NCI-H1048 (cell line): ENCODE data around the gene CDSN.
"Not testable (repeated sequence)": the region's sequence is repeated elsewhere in the genome, so short reads cannot be mapped to it uniquely, and the experiment has no call there.

Experiments used
- DNase-seq: peaks from one replicate; lab custom pipeline; 2025; lab: John Stamatoyannopoulos, UW

The CDSN gene

GRCh38 chr6:31087494-31088089, 32.7 kb downstream of the CDSN start:
- DNase-seq, result peak; percentile 56

- DNase-seq, result no peak
Observed at GRCh38 chr6:31086788-31087440, 33.3 kb downstream of the CDSN start.

DNA sequence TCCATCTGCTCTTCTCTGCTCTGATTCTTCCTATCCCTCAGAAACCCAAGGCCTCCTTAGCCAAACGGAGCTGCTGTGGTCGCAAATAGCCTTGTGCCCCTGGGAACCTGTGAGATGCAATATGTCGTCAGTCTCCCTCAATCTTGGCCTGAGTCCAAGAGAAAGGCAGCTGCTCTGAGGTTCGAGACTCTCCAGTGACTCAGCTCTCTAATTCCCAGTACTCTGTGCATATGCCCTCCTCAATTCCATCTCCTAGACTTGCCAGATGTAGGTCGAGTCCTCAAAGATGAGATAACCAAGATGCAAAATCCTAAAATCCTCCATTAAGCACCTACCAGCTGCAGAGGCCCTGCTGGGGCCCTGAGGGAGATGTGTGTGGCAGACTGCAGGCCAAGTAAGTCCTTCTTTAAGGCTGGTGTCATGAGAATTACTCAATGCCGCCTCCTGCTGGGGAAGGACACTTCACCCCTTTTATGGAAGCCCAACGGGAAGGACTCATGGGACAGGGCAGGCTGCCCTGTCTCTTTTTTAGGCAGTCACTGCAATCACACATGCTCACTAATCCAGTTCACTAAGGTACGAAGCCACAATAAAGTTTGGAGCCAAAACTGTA, 36.4 kb downstream of the CDSN start:
- no peak for DNase-seq

GRCh38 chr6:31081872-31082271, 38.4 kb downstream of the CDSN start:
- no peak for DNase-seq

DNA sequence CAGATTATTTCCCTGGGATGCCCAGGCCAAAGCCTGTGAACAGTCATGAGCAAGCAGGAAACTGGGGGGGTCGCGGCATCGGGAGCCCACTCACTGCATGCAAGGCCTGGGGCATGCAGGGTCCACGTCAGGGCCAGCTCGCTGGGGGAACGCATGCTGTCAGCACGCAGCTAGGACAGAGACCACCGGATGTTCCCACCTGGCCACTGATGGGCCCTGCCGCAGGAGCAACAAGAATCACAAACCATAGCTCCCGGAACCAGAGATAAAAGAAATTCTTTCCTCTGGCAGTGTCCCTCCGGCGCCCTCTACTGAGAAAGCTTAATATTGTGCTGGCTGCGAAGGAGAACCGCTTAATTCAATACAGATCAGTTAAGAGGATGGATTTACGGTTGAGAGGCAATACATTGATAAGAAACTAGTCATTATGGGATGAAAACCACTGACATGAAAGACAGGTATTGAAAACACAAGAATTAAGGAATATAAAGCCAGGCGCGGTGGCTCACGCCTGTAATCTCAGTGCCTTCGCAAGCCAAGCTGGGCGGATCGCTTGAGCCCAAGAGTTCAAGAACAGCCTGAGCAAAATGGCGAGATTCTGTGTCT, 40.5 kb downstream of the CDSN start:
- DNase-seq, result peak; percentile 63

DNA sequence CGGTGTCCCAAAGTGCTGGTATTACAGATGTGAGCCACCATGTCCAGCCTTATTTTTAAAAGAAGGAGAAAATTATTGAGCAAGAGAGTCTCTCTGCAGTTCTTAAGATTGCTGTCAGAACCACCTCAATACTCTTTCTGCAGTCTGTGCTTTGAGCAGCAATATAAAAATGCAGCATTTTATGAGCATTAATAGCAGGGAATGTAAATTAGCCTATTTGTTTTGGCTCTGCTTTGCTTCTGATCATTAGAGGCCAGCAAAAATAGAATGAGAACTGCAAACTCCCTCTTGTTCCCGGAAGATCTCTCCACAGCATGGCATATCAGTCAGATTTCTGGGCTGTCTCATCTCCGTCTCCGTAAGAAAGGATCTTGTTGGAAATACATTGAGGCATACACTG, 43.6 kb downstream of the CDSN start:
- no peak for DNase-seq

DNA sequence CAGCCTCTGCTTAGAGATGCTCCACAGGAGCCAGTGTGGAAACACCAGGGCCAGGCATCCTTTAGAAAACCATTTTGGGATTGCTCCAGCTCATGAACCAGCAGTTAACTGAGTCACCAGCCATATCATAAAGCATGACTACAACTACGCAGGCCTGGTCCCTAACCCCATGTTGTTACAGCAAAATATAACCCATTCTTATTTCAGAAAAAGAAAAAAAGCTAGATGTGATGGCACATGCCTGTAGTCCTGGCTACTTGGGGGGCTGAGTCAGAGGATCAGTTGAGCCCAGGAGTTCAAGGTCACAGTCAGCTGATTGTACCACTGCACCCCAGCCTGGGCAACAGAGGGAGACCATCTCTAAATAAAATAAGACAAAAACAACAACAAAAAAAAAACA, 44.7 kb downstream of the CDSN start:
- DNase-seq, result no peak

DNA sequence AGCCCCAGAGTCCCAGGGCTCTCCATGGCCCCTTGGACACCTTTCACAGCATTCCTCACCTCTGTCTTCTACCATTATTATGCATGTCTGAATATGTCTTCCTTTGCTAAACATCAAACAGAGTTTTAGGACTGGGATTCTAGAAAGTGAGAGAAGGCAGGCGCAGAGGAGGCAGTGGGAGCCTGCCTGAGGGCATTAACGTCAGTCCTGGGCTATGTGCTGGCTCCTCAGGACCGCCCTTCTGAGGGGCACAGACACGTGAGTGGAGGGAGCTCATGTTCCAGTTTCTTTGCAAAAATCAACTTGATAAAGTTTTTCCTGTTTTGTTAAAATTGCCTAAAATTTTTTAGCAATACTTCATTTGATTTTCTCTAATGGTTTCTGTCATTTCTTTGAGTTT, 45.8 kb downstream of the CDSN start:
- DNase-seq, result no peak

DNA sequence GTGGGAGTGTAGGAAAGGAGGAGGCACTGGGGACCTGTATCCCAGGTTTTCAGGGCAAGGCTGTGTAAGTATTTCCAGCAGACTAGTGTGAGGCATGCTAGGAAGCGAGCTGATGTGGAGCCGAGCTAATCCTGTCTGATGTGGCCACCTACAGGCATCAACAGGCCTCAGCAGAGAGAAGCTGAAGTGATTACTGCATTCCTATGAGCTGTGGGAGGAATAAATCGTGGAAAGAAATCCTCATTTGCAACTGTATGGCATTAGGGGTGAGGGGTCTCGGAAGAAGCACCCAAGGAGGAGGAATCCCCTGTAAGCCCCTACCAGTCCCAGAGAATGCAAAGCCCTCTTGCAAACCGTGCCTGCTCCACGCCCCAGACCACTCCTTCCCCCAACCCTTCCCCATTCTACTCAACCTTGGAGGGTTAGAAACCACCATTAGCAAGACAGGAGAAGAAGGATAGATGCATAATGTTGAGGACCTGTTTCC, 49.5 kb downstream of the CDSN start:
- DNase-seq, result no peak

- DNase-seq, result peak; percentile 63
Observed at GRCh38 chr6:31068669-31069340, 51.4 kb downstream of the CDSN start.

DNA sequence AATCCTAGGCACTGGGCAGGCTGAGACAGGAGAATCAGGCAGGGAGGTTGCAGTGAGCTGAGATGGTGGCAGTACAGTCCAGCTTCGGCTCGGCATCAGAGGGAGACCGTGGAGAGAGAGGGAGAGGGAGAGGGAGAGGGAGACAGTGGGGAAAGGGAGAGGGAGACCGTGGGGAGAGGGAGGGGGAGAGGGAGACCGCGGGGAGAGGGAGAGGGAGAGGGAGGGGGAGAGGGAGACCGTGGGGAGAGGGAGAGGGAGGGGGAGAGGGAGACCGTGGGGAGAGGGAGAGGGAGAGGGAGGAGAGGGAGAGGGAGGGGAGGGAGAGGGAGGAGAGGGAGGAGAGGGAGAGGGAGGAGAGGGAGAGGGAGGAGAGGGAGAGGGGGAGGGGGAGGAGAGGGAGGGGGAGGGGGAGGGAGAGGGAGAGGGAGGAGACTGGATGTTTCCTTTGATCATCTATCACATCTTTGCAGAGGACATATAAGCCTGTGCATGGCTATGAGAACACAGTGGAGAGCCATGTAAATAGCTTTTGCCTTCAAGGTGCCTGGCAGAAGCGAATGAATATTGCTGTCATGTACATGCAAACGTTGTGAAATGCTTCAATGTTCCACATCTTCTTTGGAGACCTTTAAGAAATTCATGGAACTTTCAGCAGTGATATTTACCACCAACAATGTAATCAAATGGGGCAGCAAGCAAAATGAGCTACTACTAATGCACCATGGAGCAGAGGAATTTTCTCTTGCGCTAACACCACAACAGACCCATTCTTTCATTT, 52.2 kb downstream of the CDSN start:
- not testable (repeated sequence) for DNase-seq

GRCh38 chr6:31067028-31067427, 53.2 kb downstream of the CDSN start:
- not testable (repeated sequence) for DNase-seq

- no peak for DNase-seq
Observed at GRCh38 chr6:31065556-31065955, 54.7 kb downstream of the CDSN start.
